ENCODE measurements around the gene STX3. TPM values are rescaled to one million over a fixed set of nuclear protein-coding genes. Genes with fewer than 3 reads are reported as not detected.

The STX3 gene
- total RNA-seq, 4 donors from 2014 or later = 16.6 to 27.1 (median 24.6) TPM

GRCh38 chr11:59727426-59727825 is 27.8 kb upstream of the STX3 start:
- TF ChIP-seq POLR2A (IDR thresholded peaks at IDR 0.05) (no peak), CTCF (IDR thresholded peaks at IDR 0.05) (no peak)
- Histone ChIP-seq H3K27me3 (no peaks in the 10 kb centered on the region), H3K4me3 (no peak overlapping the region), H3K4me1 (no peaks in the 10 kb centered on the region), H3K9me3 (no peaks in the 10 kb centered on the region), H3K27ac (no peak overlapping the region), H3K36me3 (no peaks in the 10 kb centered on the region)
- WGBS, 2 donors (ENCODE audit: low coverage in 1 of 2) = 64 to 100% methylated on average over 1 of the region's 1 CpG
- ATAC-seq = no peak

GRCh38 chr11:59728154-59728553 is 27.0 kb upstream of the STX3 start:
- ATAC-seq = no peak
- H3K4me3 ChIP-seq = no peak overlapping the region
- no peak overlapping the region for H3K27ac ChIP-seq
- H3K9me3 ChIP-seq = no peaks in the 10 kb centered on the region
- no peak for TF ChIP-seq POLR2AphosphoS5 (IDR thresholded peaks at IDR 0.05)
- TF ChIP-seq POLR2A (IDR thresholded peaks at IDR 0.05) = no peak
- TF ChIP-seq EP300 (IDR thresholded peaks at IDR 0.05) = no peak
- TF ChIP-seq CTCF (IDR thresholded peaks at IDR 0.05) = no peak
- no peaks in the 10 kb centered on the region for H3K36me3 ChIP-seq
- H3K27me3 ChIP-seq = no peaks in the 10 kb centered on the region
- H3K4me1 ChIP-seq = no peaks in the 10 kb centered on the region
- 75 to 100% methylated on average over 1 to 3 of the region's 3 CpGs for WGBS, 2 donors (ENCODE audit: low coverage in 1 of 2)

GRCh38 chr11:59728913-59729312 is 26.3 kb upstream of the STX3 start:
- Histone ChIP-seq H3K4me3 (no peak overlapping the region), H3K27me3 (no peaks in the 10 kb centered on the region), H3K36me3 (no peaks in the 10 kb centered on the region), H3K27ac (no peak overlapping the region), H3K4me1 (no peaks in the 10 kb centered on the region), H3K9me3 (no peaks in the 10 kb centered on the region)
- ATAC-seq = no peak
- no peak for TF ChIP-seq POLR2AphosphoS5 (IDR thresholded peaks at IDR 0.05)
- no peak for TF ChIP-seq POLR2A (IDR thresholded peaks at IDR 0.05)
- WGBS, 2 donors (ENCODE audit: low coverage in 1 of 2) = 36 to 83% methylated on average over 1 of the region's 1 CpG

- no peak for ATAC-seq
- Histone ChIP-seq H3K9me3 (no peaks in the 10 kb centered on the region), H3K27me3 (no peaks in the 10 kb centered on the region), H3K27ac (no peak overlapping the region), H3K4me1 (no peaks in the 10 kb centered on the region), H3K4me3 (no peak overlapping the region), H3K36me3 (no peaks in the 10 kb centered on the region)
- 81 to 87% methylated on average over 5 of the region's 5 CpGs for WGBS, 2 donors (ENCODE audit: low coverage in 1 of 2)
- TF ChIP-seq POLR2AphosphoS5 (IDR thresholded peaks at IDR 0.05) (no peak), CTCF (IDR thresholded peaks at IDR 0.05) (no peak), POLR2A (IDR thresholded peaks at IDR 0.05) (no peak), EP300 (IDR thresholded peaks at IDR 0.05) (no peak)
Measured at GRCh38 chr11:59729834-59730233, 25.3 kb upstream of the STX3 start.

- H3K4me3 ChIP-seq = no peak overlapping the region
- H3K9me3 ChIP-seq = no peaks in the 10 kb centered on the region
- H3K27ac ChIP-seq = no peak overlapping the region
- no peaks in the 10 kb centered on the region for H3K36me3 ChIP-seq
- TF ChIP-seq POLR2A (IDR thresholded peaks at IDR 0.05) (no peak), EP300 (IDR thresholded peaks at IDR 0.05) (no peak), POLR2AphosphoS5 (IDR thresholded peaks at IDR 0.05) (no peak), CTCF (IDR thresholded peaks at IDR 0.05) (no peak)
- no peak for ATAC-seq
- H3K27me3 ChIP-seq = peaks cover 8% of the 10 kb centered on the region
- no peaks in the 10 kb centered on the region for H3K4me1 ChIP-seq
- 61 to 79% methylated on average over 2 of the region's 2 CpGs for WGBS, 2 donors (ENCODE audit: low coverage in 1 of 2)
Measured at GRCh38 chr11:59730896-59731565, 24.1 kb upstream of the STX3 start.

Measured in gastroesophageal sphincter (tissue), 4 donors.